HepG2 (cell line): ENCODE results near the gene AQP7. TPM values are rescaled to one million over a fixed set of nuclear protein-coding genes. Genes with fewer than 3 reads are reported as not detected.
"Not testable (repeated sequence)": the region's sequence is repeated elsewhere in the genome, so short reads cannot be mapped to it uniquely, and the experiment has no call there.

Source experiments
- ATAC-seq: fragments of 200-7000 bp; cut with Tn5 transposase; 3 replicates; pipeline ENCODE4 v1.9.1; 2020; ENCODE audit warnings: mild to moderate bottlenecking, moderate library complexity
- BruUV-seq: library from RNA; stranded (reverse); fragments of 400-500 nt; replicated peaks from 2 replicates; lab custom pipeline; 2021; lab: Mats Ljungman, UMichigan
- CTCF ChIA-PET: fragments of 300-600 bp; formaldehyde crosslinking; extraction: SDS; loops from one replicate; lab custom pipeline; 2021; ENCODE audit warnings: low total read pairs, inconsistent platforms, low intra/inter-chr PET ratio; lab: Yijun Ruan, JAX
- POLR2A ChIA-PET: fragments of 350-600 bp; sonication (Branson Sonifier 250); formaldehyde crosslinking; loops from one replicate; lab custom pipeline; 2020; ENCODE audit warnings: antibody characterized with exemption, inconsistent platforms; lab: Yijun Ruan, JAX
- DNase-seq: peaks from one replicate; pipeline ENCODE4 v3.0.0-alpha.2; 2015; ENCODE audit warnings: low spot score
- FAIRE-seq: peaks from 3 replicates; lab custom pipeline; 2011; peaks lifted over from hg19 to GRCh38; lab: Jason Lieb, UNC
- H2AFZ ChIP-seq: one replicate; pipeline ENCODE4 v1.6.1; 2011; ENCODE audit warnings: low read length, inconsistent platforms
- H3K27ac ChIP-seq: fragments of 300-600 bp; 3 replicates; pipeline ENCODE4 v1.8.0; 2011; ENCODE audit warnings: mixed run types, mild to moderate bottlenecking, mixed read lengths, low read length, inconsistent platforms; ENCODE audit not compliant: insufficient read depth; ENCODE audit errors: extremely low read length
- H3K27me3 ChIP-seq, 2 experiments: fragments of 200-600 bp in 1 of 2; 2 replicates in 1 of 2; 3 replicates in 1 of 2; pipeline versions ENCODE4 v1.6.0 to v1.8.0; 2011; ENCODE audit warnings: low read length in 2 of 2, mild to moderate bottlenecking in 2 of 2, moderate library complexity in 2 of 2, inconsistent platforms in 1 of 2; ENCODE audit not compliant: insufficient read depth in 2 of 2, control insufficient read depth in 1 of 2
- H3K36me3 ChIP-seq, 2 experiments: fragments of 200-600 bp in 1 of 2; replicated peaks in 1 of 2; 2 replicates in 1 of 2; 3 replicates in 1 of 2; pipeline versions ENCODE4 v1.5.1 to v1.8.0; 2011; ENCODE audit warnings: low read length in 2 of 2, inconsistent platforms in 1 of 2; ENCODE audit not compliant: insufficient read depth in 2 of 2, control insufficient read depth in 1 of 2
- H3K4me1 ChIP-seq: 2 replicates; pipeline ENCODE4 v1.5.1; 2012; ENCODE audit warnings: low read length, inconsistent platforms; ENCODE audit not compliant: insufficient read depth
- H3K4me2 ChIP-seq: 2 replicates; pipeline ENCODE4 v1.6.0; 2011; ENCODE audit warnings: low read depth, low read length, inconsistent platforms
- H3K4me3 ChIP-seq, 3 experiments: fragments of 200-600 bp in 1 of 3; sonication (generic), shearing (Covaris generic) in 1 of 3; replicated peaks in 1 of 3; 2 replicates each; pipeline ENCODE4 v1.5.1; 2011 to 2016; ENCODE audit warnings: low read length in 3 of 3, inconsistent platforms in 2 of 3, low read depth in 2 of 3, mild to moderate bottlenecking in 2 of 3, control low read depth in 1 of 3, mixed read lengths in 1 of 3; ENCODE audit not compliant: insufficient read depth in 1 of 3
- H3K79me2 ChIP-seq: one replicate; pipeline ENCODE4 v1.6.1; 2011; ENCODE audit warnings: low read length, inconsistent platforms; ENCODE audit not compliant: insufficient read depth
- H3K9ac ChIP-seq: 2 replicates; pipeline ENCODE4 v1.6.0; 2011; ENCODE audit warnings: mild to moderate bottlenecking, low read depth, low read length, inconsistent platforms; ENCODE audit not compliant: insufficient read depth
- H3K9me3 ChIP-seq: 2 replicates; pipeline ENCODE4 v1.5.1; 2012; ENCODE audit warnings: mild to moderate bottlenecking, low read length
- H4K20me1 ChIP-seq: 2 replicates; pipeline ENCODE4 v1.6.0; 2011; ENCODE audit warnings: inconsistent platforms, mild to moderate bottlenecking, low read length, moderate library complexity; ENCODE audit not compliant: insufficient read depth
- BORCS8-MEF2B ChIP-seq: sonication (generic); formaldehyde crosslinking; IDR thresholded peaks from 2 replicates; pipeline ENCODE4 v1.8.0; 2022; ENCODE audit warnings: mild to moderate bottlenecking, missing genetic modification reagents
- LCORL ChIP-seq, 2 experiments: fragments of 450-650 bp in 1 of 2; sonication (generic) in 1 of 2; formaldehyde crosslinking in 1 of 2; IDR thresholded peaks; 2 replicates each; pipeline versions ENCODE4 v1.5.0 to v1.6.1; 2017 to 2020; ENCODE audit warnings: antibody characterized with exemption in 1 of 2, missing genetic modification reagents in 1 of 2
- MAFK ChIP-seq, 2 experiments: IDR thresholded peaks in 1 of 2; conservative IDR thresholded peaks in 1 of 2; 2 replicates each; pipeline ENCODE4 v1.6.1; 2011; ENCODE audit warnings: improper control_type of control experiment in 2 of 2, low read length in 2 of 2
- RXRB ChIP-seq: IDR thresholded peaks from 2 replicates; pipeline ENCODE4 v1.6.1; 2016; ENCODE audit warnings: borderline replicate concordance, missing genetic modification reagents, missing compliant biosample characterization
- ZNF329 ChIP-seq: sonication (generic); formaldehyde crosslinking; IDR thresholded peaks from 2 replicates; pipeline ENCODE4 v1.9.0; 2021; ENCODE audit warnings: low read depth, mild to moderate bottlenecking, missing genetic modification reagents
- WGBS: methylation state at CpG from one replicate; pipeline ENCODE4 v1.1.6; 2017; ENCODE audit warnings: low lambda C conversion rate; 5-methylcytosine and 5-hydroxymethylcytosine counted together
- in situ Hi-C: cut with HindIII; loops from 2 replicates; pipeline ENCODE4 v1.10.0; 2017; ENCODE audit warnings: low pct_unique_long_range_greater_than_20kb; ENCODE audit not compliant: extremely low pct_ligation_motif_present
- intact Hi-C: fragments of 100-400 bp; cut with micrococcal nuclease; formaldehyde crosslinking; loops from one replicate; pipeline ENCODE4 v1.10.0; 2022; ENCODE audit not compliant: unreplicated experiment
- polyA plus RNA-seq, 8 experiments: library from polyadenylated mRNA; depleted of rRNA in 3 of 8; stranded (reverse) in 7 of 8; unstranded in 1 of 8; fragments of >200 nt; fragmentation: Illumina TruSeq in 4 of 8; extraction: Trizol in 4 of 8; gene quantifications; 2 replicates each; pipeline versions ENCODE4 v1.2.1 to v1.2.3, GENCODE V29; 2011 to 2016; ENCODE audit warnings: low read depth in 4 of 8, missing spikeins in 1 of 8, mixed read lengths in 1 of 8; ENCODE audit not compliant: insufficient read depth in 1 of 8
- total RNA-seq, 5 experiments: library from RNA; depleted of rRNA; stranded (reverse); fragments of >200 nt; fragmentation: Illumina TruSeq; extraction: Trizol; gene quantifications; 2 replicates each; pipeline ENCODE4 v1.2.3, GENCODE V29; 2016; ENCODE audit warnings: low read depth in 1 of 5
- TF ChIP-seq, protein P1 (sequence below): sonication (generic); formaldehyde crosslinking; IDR thresholded peaks from 2 replicates; pipeline ENCODE4 v1.4.0; 2020; ENCODE audit warnings: low read depth, mild to moderate bottlenecking, missing genetic modification reagents
- TF ChIP-seq, protein P2 (sequence below): sonication (generic); formaldehyde crosslinking; IDR thresholded peaks from 2 replicates; pipeline ENCODE4 v1.5.1; 2020; ENCODE audit warnings: mild to moderate bottlenecking, missing genetic modification reagents, moderate library complexity

The AQP7 gene
- total and polyA plus RNA-seq, 2 of the 13 experiments (the other 11 are each of a cell fraction or from before 2014, with no cell fraction given) = 1.9 to 2.1 TPM

DNA sequence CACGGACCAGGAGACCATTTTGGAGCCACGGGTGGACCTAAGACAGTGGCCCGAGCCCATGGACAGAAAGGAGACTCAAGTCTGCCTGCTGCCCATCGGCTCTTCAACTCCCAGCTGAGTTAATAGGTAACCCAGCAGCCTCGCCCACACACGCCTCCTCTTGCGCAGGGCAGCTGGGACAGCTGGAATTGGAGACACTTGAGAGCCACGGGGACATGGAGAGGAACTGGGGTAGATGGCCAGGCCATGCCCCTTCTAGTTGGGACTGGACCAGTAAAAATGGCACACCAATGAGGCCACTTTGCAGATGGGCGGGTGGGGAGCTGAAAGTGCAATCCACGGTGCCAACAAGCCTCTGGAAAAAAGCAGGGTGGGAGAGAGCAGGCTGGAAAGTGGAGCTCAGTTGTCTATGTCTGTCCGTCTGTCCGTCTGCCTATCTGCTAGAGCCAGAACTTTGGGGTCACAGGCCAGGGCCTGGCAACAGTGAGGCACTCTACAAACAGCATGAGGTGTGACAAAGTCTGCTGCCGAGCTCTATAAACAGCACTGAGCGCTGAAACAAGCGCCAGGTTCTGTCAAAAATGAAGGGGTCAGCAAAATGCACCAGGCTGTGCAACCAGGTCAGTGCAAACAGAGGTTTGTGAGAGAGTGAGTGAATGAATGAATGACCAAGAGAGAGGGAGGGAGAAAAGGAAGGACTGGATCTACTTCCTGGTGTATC, 7.0 kb downstream of the AQP7 start (continued):
- TF ChIP-seq MAFK (conservative IDR thresholded peaks at IDR 0.05 in 1 of 2, IDR thresholded peaks at IDR 0.05 in 1 of 2; ENCODE audit: low read length in 2 of 2) (peak in 1 of 2 experiments; percentile 23; a peak in 1 of 4 replicates), BORCS8-MEF2B (0 out of 2 replicates have a peak, but pooled peaks have one; percentile 33), RXRB (CRISPR knock-in tag) (0 out of 2 replicates have a peak, but pooled peaks have one; percentile 14)
- TF ChIP-seq, protein P1, sequence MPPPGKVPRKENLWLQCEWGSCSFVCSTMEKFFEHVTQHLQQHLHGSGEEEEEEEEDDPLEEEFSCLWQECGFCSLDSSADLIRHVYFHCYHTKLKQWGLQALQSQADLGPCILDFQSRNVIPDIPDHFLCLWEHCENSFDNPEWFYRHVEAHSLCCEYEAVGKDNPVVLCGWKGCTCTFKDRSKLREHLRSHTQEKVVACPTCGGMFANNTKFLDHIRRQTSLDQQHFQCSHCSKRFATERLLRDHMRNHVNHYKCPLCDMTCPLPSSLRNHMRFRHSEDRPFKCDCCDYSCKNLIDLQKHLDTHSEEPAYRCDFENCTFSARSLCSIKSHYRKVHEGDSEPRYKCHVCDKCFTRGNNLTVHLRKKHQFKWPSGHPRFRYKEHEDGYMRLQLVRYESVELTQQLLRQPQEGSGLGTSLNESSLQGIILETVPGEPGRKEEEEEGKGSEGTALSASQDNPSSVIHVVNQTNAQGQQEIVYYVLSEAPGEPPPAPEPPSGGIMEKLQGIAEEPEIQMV = 0 out of 2 replicates have a peak, but pooled peaks have one; percentile 16

DNA sequence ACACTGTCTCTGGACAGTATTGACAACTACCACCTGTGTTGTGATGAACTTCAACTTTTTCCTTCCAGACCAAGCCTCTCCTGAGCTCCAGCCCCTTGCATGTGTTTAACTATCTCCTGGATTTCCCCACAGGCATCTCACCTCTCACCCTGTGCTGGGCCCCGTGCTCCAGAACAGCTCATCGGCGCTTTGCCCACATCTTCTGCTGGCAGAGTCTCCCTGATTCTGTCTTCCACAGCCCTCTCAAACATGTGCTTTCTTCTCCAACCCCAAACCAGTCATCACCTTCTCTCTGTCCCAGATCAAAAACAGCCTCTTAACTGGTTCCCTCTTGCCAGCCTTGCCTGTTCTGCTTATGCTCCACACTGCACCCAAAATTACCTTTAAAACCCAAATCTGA, 8.4 kb downstream of the AQP7 start:
- ATAC-seq; H3K27me3 ChIP-seq; H3K36me3 ChIP-seq; TF ChIP-seq LCORL (IDR thresholded peaks at IDR 0.05): not testable (repeated sequence)
- peak overlapping the region; percentile 36; the same call in 1 of the 2 replicates for H3K9ac ChIP-seq
- peak overlapping the region; percentile 94 for H3K4me2 ChIP-seq
- WGBS = 0% methylated on average over 3 of the region's 3 CpGs
- POLR2A ChIA-PET = interaction anchor here (1.1 to 1.7 kb wide), 3 partner anchors 9 to 80 kb away, joined by 3 to 5 read pairs (median 3); partner anchors contain the start of genes AQP3 and NOL6
- TF ChIP-seq, protein P2, sequence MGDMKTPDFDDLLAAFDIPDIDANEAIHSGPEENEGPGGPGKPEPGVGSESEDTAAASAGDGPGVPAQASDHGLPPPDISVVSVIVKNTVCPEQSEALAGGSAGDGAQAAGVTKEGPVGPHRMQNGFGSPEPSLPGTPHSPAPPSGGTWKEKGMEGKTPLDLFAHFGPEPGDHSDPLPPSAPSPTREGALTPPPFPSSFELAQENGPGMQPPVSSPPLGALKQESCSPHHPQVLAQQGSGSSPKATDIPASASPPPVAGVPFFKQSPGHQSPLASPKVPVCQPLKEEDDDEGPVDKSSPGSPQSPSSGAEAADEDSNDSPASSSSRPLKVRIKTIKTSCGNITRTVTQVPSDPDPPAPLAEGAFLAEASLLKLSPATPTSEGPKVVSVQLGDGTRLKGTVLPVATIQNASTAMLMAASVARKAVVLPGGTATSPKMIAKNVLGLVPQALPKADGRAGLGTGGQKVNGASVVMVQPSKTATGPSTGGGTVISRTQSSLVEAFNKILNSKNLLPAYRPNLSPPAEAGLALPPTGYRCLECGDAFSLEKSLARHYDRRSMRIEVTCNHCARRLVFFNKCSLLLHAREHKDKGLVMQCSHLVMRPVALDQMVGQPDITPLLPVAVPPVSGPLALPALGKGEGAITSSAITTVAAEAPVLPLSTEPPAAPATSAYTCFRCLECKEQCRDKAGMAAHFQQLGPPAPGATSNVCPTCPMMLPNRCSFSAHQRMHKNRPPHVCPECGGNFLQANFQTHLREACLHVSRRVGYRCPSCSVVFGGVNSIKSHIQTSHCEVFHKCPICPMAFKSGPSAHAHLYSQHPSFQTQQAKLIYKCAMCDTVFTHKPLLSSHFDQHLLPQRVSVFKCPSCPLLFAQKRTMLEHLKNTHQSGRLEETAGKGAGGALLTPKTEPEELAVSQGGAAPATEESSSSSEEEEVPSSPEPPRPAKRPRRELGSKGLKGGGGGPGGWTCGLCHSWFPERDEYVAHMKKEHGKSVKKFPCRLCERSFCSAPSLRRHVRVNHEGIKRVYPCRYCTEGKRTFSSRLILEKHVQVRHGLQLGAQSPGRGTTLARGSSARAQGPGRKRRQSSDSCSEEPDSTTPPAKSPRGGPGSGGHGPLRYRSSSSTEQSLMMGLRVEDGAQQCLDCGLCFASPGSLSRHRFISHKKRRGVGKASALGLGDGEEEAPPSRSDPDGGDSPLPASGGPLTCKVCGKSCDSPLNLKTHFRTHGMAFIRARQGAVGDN (CRISPR knock-in tag) = peak; percentile 4; the same call in 1 of the 2 replicates
- peak; percentile 69; the same call in 1 of the 2 replicates for TF ChIP-seq ZNF329 (CRISPR knock-in tag)
- TF ChIP-seq LCORL (CRISPR knock-in tag; IDR thresholded peaks at IDR 0.05) = peak; percentile 7; the same call in 1 of the 2 replicates
- TF ChIP-seq, all 625 proteins: peak for 3; not testable (repeated sequence) for 622
- H3K9me3 ChIP-seq, FAIRE-seq, in situ Hi-C loops, CTCF ChIA-PET, DNase-seq, H4K20me1 ChIP-seq, H3K27ac ChIP-seq, H3K79me2 ChIP-seq, H2AFZ ChIP-seq: not testable (repeated sequence)
- peak overlapping the region in 2 of 3 experiments; percentile 12 to 65; a peak in 2 of 6 replicates for H3K4me3 ChIP-seq
- intact Hi-C loops = loop anchor here (2.0 kb wide), 1 partner anchor 13 kb away; no protein-coding TSS in a partner anchor
- H3K4me1 ChIP-seq = peaks cover 54% of the 10 kb centered on the region
- TSS peak; percentile 64 for BruUV-seq
